ENCODE measurements around the gene CDR2L. TPM values are rescaled to one million over a fixed set of nuclear protein-coding genes. Genes with fewer than 3 reads are reported as not detected.

The CDR2L gene
- polyA plus RNA-seq, 3 donors, result 0.05 TPM; not detected in 2

DNA sequence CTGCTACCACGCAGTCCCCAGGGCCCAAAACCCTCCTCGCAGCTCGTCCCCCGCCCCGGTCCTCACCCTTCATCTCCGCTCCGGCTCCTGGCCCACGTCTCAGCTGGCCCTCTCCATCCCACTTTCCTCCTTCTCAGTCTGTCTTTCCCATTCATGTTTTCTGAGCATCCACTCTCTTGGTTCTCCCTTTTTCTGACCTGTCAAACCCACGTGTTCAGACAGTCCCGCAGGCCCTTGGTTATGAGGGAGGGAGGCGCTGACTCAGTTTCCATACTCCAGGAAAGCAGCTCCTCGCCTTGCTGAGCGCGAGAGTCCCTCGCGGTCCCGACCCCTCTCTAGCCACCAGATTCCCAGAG is 14.5 kb upstream of the CDR2L start:
- Histone ChIP-seq H3K27ac (ENCODE audit: low read depth in 1 of 2, low read length in 2 of 2) (no peak overlapping the region), H3K9ac (ENCODE audit: insufficient read depth, low read length, poor library complexity, severe bottlenecking) (no peak overlapping the region), H3K27me3 (ENCODE audit: control insufficient read depth in 2 of 2, insufficient read depth in 2 of 2, low read length in 2 of 2) (peaks cover 24 to 50% of the 10 kb centered on the region in 2 donors), H3K4me2 (replicated peaks; ENCODE audit: extremely low read depth, low read length, poor library complexity, severe bottlenecking) (peak overlapping the region; percentile 78), H3K4me3 (replicated peaks in 1 of 3; ENCODE audit: low read depth in 2 of 3, low read length in 3 of 3) (peak overlapping the region in 1 of 3 experiments; percentile 69), H3K9me3 (replicated peaks in 1 of 2; ENCODE audit: control insufficient read depth in 1 of 2, insufficient read depth in 1 of 2, low read length in 2 of 2) (peaks cover 0 to 6% of the 10 kb centered on the region in 2 donors), H2AFZ (ENCODE audit: insufficient read depth, low read depth, low read length, poor library complexity, severe bottlenecking) (peak overlapping the region; percentile 61), H3K79me2 (ENCODE audit: insufficient read depth, low read length) (no peaks in the 10 kb centered on the region), H3K36me3 (replicated peaks in 1 of 2; ENCODE audit: control insufficient read depth in 1 of 2, insufficient read depth in 2 of 2, low read length in 2 of 2) (no peaks in the 10 kb centered on the region), H3K4me1 (ENCODE audit: control insufficient read depth in 1 of 2, insufficient read depth in 2 of 2, low read length in 2 of 2) (peaks cover 12 to 17% of the 10 kb centered on the region in 2 donors), H4K20me1 (ENCODE audit: insufficient read depth, low read length) (no peaks in the 10 kb centered on the region)
- 15% methylated on average over 14 of the region's 17 CpGs for WGBS (ENCODE audit: insufficient coverage)
- Mint-ChIP-seq H3K4me1 (peaks cover 9% of the 10 kb centered on the region), H3K36me3 (peaks cover 0 to 6% of the 10 kb centered on the region in 2 donors), H3K9me3 (peaks cover 0 to 13% (median 5%) of the 10 kb centered on the region in 7 donors), H3K27me3 (ENCODE audit: low read depth in 3 of 3) (peaks cover 55 to 77% (median 70%) of the 10 kb centered on the region in 3 donors), H3K27ac (peak overlapping the region in 1 of 7 donors; percentile 58), H3K4me3 (peak overlapping the region; percentile 70 to 92)
- TF ChIP-seq, protein P1, sequence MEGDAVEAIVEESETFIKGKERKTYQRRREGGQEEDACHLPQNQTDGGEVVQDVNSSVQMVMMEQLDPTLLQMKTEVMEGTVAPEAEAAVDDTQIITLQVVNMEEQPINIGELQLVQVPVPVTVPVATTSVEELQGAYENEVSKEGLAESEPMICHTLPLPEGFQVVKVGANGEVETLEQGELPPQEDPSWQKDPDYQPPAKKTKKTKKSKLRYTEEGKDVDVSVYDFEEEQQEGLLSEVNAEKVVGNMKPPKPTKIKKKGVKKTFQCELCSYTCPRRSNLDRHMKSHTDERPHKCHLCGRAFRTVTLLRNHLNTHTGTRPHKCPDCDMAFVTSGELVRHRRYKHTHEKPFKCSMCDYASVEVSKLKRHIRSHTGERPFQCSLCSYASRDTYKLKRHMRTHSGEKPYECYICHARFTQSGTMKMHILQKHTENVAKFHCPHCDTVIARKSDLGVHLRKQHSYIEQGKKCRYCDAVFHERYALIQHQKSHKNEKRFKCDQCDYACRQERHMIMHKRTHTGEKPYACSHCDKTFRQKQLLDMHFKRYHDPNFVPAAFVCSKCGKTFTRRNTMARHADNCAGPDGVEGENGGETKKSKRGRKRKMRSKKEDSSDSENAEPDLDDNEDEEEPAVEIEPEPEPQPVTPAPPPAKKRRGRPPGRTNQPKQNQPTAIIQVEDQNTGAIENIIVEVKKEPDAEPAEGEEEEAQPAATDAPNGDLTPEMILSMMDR (IDR thresholded peaks at IDR 0.05), result no peak
- no peak for DNase-seq
- intact Hi-C loops (cut with micrococcal nuclease), result no loop called here

DNA sequence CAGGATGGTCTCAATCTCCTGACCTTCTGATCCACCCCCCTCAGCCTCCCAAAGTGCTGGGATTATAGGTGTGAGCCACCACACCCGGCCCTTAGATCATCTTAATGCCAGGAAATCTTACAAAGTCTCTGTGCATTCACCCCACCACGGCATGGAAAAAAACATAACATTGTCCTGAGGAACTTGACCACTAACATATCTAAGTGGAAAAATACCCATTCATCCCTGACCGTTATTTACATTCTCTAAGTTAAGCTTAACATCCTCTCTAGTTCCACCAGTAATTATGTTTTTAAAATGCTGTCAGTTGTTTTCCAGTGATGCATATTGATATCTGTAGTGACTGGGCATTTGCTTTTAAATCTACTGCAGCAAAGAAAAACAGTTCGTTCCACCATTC is 11.5 kb upstream of the CDR2L start:
- no peak overlapping the region for H2AFZ ChIP-seq (ENCODE audit: insufficient read depth, low read depth, low read length, poor library complexity, severe bottlenecking)

More for the DNA sequence above, 11.5 kb upstream of the CDR2L start:
- no peak for DNase-seq
- Histone ChIP-seq H3K9ac (ENCODE audit: insufficient read depth, low read length, poor library complexity, severe bottlenecking) (no peak overlapping the region), H3K4me3 (replicated peaks in 1 of 3; ENCODE audit: low read depth in 2 of 3, low read length in 3 of 3) (no peak overlapping the region), H3K36me3 (replicated peaks in 1 of 2; ENCODE audit: control insufficient read depth in 1 of 2, insufficient read depth in 2 of 2, low read length in 2 of 2) (no peaks in the 10 kb centered on the region), H3K4me2 (replicated peaks; ENCODE audit: extremely low read depth, low read length, poor library complexity, severe bottlenecking) (no peak overlapping the region), H3K4me1 (ENCODE audit: control insufficient read depth in 1 of 2, insufficient read depth in 2 of 2, low read length in 2 of 2) (peaks cover 12 to 17% of the 10 kb centered on the region in 2 donors), H3K9me3 (replicated peaks in 1 of 2; ENCODE audit: control insufficient read depth in 1 of 2, insufficient read depth in 1 of 2, low read length in 2 of 2) (peaks cover 0 to 6% of the 10 kb centered on the region in 2 donors), H3K27ac (ENCODE audit: low read depth in 1 of 2, low read length in 2 of 2) (no peak overlapping the region), H3K27me3 (ENCODE audit: control insufficient read depth in 2 of 2, insufficient read depth in 2 of 2, low read length in 2 of 2) (peaks cover 24 to 52% of the 10 kb centered on the region in 2 donors), H4K20me1 (ENCODE audit: insufficient read depth, low read length) (no peaks in the 10 kb centered on the region), H3K79me2 (ENCODE audit: insufficient read depth, low read length) (no peaks in the 10 kb centered on the region)
- intact Hi-C loops (cut with micrococcal nuclease), result no loop called here
- Mint-ChIP-seq H3K27me3 (ENCODE audit: low read depth in 3 of 3) (peaks cover 61 to 83% (median 78%) of the 10 kb centered on the region in 3 donors), H3K4me1 (peaks cover 13% of the 10 kb centered on the region), H3K27ac (no peak overlapping the region), H3K36me3 (peaks cover 0 to 6% of the 10 kb centered on the region in 2 donors), H3K4me3 (no peak overlapping the region), H3K9me3 (peaks cover 0 to 16% (median 5%) of the 10 kb centered on the region in 7 donors)
- TF ChIP-seq, protein P1 (IDR thresholded peaks at IDR 0.05), result no peak
- 83% methylated on average over 1 of the region's 4 CpGs for WGBS (ENCODE audit: insufficient coverage)

All from CD14-positive monocyte (primary cell).